HepG2 (cell line): ENCODE results near the gene FRMD8. TPM values are rescaled to one million over a fixed set of nuclear protein-coding genes. Genes with fewer than 3 reads are reported as not detected.
A peak's percentile ranks its signal among the peaks of the same experiment; 100 is the strongest.

ENCODE experiments used
- ATF1 ChIP-seq: IDR thresholded peaks from 2 replicates; pipeline ENCODE4 v1.6.1; 2016; ENCODE audit warnings: mild to moderate bottlenecking, control low read depth
- HINFP ChIP-seq: sonication (generic); formaldehyde crosslinking; IDR thresholded peaks from 2 replicates; pipeline ENCODE4 v1.4.0; 2020; ENCODE audit warnings: low read depth, mild to moderate bottlenecking, missing genetic modification reagents
- IRF9 ChIP-seq: sonication (generic); formaldehyde crosslinking; IDR thresholded peaks from 2 replicates; pipeline ENCODE4 v1.8.0; 2022; ENCODE audit warnings: missing genetic modification reagents, mild to moderate bottlenecking, borderline replicate concordance
- JUNB ChIP-seq: sonication (generic); formaldehyde crosslinking; IDR thresholded peaks from 2 replicates; pipeline ENCODE4 v1.8.0; 2022; ENCODE audit warnings: missing genetic modification reagents, mild to moderate bottlenecking, borderline replicate concordance
- NFAT5 ChIP-seq: sonication (generic); formaldehyde crosslinking; IDR thresholded peaks from 2 replicates; pipeline ENCODE4 v1.4.0; 2020; ENCODE audit warnings: missing genetic modification reagents
- SP5 ChIP-seq: IDR thresholded peaks from 2 replicates; pipeline ENCODE4 v1.6.1; 2016; ENCODE audit warnings: low read depth, borderline replicate concordance
- TAF15 ChIP-seq: fragments of 200-400 bp; formaldehyde crosslinking; IDR thresholded peaks from one replicate; pipeline ENCODE4 v1.6.1; 2018; ENCODE audit warnings: mild to moderate bottlenecking, low read depth, low read length; ENCODE audit not compliant: poor library complexity, severe bottlenecking
- ZBTB39 ChIP-seq: sonication (generic); formaldehyde crosslinking; IDR thresholded peaks from 2 replicates; pipeline ENCODE4 v1.5.0; 2020; ENCODE audit warnings: missing genetic modification reagents
- ZNF234 ChIP-seq: sonication (generic); formaldehyde crosslinking; conservative IDR thresholded peaks from 2 replicates; pipeline ENCODE4 v1.5.1; 2020; ENCODE audit warnings: mild to moderate bottlenecking, missing genetic modification reagents
- ZNF451 ChIP-seq: sonication (generic); formaldehyde crosslinking; IDR thresholded peaks from 2 replicates; pipeline ENCODE4 v1.5.0; 2020; ENCODE audit warnings: mild to moderate bottlenecking, missing genetic modification reagents
- polyA plus RNA-seq, 8 experiments: library from polyadenylated mRNA; depleted of rRNA in 3 of 8; stranded (reverse) in 7 of 8; unstranded in 1 of 8; fragments of >200 nt; fragmentation: Illumina TruSeq in 4 of 8; extraction: Trizol in 4 of 8; gene quantifications; 2 replicates each; pipeline versions ENCODE4 v1.2.1 to v1.2.3, GENCODE V29; 2011 to 2016; ENCODE audit warnings: low read depth in 4 of 8, missing spikeins in 1 of 8, mixed read lengths in 1 of 8; ENCODE audit not compliant: insufficient read depth in 1 of 8
- total RNA-seq, 5 experiments: library from RNA; depleted of rRNA; stranded (reverse); fragments of >200 nt; fragmentation: Illumina TruSeq; extraction: Trizol; gene quantifications; 2 replicates each; pipeline ENCODE4 v1.2.3, GENCODE V29; 2016; ENCODE audit warnings: low read depth in 1 of 5
- TF ChIP-seq, protein P1 (sequence below): sonication (generic); formaldehyde crosslinking; IDR thresholded peaks from 2 replicates; pipeline ENCODE4 v1.5.1; 2020; ENCODE audit warnings: mild to moderate bottlenecking, missing genetic modification reagents

Gene FRMD8
- total and polyA plus RNA-seq, 2 of the 13 experiments (the other 11 are each of a cell fraction or from before 2014, with no cell fraction given), result 5.8 to 20.6 TPM

DNA sequence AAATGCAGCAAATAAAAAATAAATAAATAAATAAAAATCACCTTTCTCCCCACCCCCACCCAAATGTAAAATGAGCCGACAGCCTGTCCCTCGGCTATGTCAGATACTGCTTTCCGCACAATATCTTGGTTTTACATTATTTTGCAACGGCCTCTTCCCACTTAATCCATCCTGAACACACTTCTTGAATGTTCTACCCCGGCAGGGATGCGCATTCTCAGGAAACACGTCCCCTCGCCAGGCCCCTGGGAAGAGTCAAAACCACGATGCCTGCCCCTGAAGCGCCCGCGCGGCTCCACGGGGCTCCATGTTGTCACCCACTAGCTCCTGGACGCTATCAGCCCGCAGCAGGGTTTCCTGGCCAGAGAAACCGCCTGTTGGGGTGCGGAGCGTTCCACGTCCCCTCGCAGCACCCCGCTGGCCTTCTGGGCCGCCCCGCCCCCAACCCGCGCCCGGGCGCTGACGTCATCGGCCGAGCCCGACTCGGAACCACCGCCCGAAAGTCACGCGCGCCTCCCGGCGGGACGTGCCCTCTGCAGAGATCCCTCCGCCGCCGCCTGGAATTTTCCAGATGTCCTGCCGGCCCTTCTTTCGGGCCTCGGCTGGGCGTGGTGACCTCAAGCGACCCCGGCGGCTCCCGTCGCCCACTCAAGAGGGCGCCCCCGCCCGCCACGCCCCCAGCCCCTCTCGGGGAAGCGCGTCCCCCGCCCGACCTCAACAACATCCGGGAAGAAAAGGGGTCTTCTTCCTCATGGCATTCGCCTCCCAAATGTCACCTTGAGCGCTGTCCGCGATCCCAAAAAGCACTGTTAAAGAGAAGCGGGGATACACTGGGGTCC lies 35.6 kb downstream of the FRMD8 start (continued):
- TF ChIP-seq NFAT5 (no peak), ATF1 (CRISPR knock-in tag) (peak; percentile 35; the same call in 1 of the 2 replicates), JUNB (CRISPR knock-in tag) (no peak), ZNF451 (CRISPR knock-in tag) (0 out of 2 replicates have a peak, but pooled peaks have one; percentile 33), ZNF234 (CRISPR knock-in tag) (no peak), SP5 (CRISPR knock-in tag) (peak; percentile 79), ZBTB39 (peak; percentile 85), HINFP (CRISPR knock-in tag) (no peak), TAF15 (peak; percentile 27), IRF9 (CRISPR knock-in tag) (peak; percentile 54; the same call in 1 of the 2 replicates)
- TF ChIP-seq, protein P1, sequence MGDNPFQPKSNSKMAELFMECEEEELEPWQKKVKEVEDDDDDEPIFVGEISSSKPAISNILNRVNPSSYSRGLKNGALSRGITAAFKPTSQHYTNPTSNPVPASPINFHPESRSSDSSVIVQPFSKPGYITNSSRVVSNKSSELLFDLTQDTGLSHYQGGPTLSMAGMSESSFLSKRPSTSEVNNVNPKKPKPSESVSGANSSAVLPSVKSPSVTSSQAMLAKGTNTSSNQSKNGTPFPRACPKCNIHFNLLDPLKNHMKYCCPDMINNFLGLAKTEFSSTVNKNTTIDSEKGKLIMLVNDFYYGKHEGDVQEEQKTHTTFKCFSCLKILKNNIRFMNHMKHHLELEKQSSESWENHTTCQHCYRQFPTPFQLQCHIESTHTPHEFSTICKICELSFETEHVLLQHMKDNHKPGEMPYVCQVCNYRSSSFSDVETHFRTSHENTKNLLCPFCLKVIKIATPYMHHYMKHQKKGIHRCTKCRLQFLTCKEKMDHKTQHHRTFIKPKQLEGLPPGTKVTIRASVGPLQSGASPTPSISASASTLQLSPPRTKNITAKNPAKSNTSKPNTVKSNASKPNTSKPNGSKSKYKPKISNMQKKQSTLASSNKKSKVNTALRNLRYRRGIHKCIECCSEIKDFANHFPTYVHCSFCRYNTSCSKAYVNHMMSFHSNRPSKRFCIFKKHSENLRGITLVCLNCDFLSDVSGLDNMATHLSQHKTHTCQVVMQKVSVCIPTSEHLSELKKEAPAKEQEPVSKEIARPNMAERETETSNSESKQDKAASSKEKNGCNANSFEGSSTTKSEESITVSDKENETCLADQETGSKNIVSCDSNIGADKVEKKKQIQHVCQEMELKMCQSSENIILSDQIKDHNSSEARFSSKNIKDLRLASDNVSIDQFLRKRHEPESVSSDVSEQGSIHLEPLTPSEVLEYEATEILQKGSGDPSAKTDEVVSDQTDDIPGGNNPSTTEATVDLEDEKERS (CRISPR knock-in tag), result no peak
